Retina (tissue), 1 donor: ENCODE data around the gene TMEM53.

ENCODE experiments used
- DNase-seq: peaks from one replicate; pipeline ENCODE4 v3.0.0-alpha.2; 2016

Gene TMEM53

DNA sequence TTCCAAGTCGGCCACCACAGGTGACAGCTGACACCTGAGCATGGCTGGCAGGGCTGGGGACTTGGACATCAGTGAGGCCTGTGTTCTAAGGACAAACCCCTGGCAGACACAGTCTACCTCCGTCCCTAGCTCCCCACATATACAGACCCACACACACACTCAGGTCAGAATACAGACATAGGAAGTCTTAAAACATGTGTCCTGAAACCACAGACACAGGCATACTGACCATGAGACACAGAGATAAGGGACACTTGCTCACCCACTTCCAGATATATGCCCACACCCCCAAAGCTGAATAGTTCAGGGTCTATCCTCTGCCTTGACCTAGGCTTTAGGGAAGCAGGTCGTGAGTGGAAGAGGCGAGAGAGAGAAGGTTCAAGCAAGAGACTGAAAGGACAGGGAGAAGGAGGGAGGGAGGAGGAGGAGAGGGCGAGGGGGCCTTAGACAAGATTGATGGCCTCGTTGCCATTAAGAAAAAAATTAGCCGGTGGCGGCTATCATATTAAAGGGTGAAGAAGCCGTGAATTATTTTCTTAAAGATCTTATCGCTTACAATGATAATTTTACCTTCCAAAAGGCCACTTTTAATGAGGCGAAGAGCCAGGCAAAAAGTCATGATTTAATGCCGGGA is 49.9 kb downstream of the TMEM53 start:
- DNase-seq, result no peak

DNA sequence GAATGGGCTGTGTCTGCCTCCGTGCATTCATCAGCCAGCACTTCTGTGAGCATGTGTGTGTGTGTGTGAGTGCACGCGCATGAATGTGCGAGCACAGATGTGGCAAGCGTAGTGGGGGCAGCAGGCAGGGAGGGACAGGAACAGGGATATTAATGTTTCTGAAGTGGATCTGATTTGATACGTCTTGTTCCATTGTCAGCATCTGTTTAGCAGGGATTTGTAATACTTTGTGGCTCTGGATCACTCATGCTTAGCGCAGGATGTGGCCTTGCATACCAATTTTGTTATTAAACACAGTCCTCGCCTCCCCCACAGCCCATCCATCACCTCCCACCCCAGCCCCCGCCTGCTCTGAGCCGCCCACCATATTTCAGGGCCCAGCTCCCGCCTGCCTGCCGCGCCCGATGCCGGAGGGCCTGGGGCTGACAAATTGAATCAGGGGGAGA is 52.4 kb downstream of the TMEM53 start:
- DNase-seq, result no peak

DNA sequence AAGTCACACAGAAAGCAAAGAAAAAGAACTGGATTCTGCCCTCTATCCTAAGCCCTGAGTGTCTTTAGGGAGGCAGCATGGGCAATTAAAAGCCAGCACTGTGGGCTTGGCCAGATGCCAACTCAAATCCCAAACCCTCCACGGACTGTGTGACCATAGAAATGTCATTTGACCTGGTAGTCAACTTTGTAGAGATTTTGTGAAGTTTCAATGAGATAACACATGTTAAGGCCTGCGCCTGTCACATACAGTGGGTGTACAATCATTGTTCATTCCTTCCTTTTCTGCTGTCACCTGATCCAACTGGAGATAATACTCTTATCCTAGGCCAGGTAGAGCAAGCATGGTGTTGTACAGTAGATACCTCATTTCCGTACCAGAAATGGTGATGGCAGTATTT is 54.2 kb downstream of the TMEM53 start:
- no peak for DNase-seq

DNA sequence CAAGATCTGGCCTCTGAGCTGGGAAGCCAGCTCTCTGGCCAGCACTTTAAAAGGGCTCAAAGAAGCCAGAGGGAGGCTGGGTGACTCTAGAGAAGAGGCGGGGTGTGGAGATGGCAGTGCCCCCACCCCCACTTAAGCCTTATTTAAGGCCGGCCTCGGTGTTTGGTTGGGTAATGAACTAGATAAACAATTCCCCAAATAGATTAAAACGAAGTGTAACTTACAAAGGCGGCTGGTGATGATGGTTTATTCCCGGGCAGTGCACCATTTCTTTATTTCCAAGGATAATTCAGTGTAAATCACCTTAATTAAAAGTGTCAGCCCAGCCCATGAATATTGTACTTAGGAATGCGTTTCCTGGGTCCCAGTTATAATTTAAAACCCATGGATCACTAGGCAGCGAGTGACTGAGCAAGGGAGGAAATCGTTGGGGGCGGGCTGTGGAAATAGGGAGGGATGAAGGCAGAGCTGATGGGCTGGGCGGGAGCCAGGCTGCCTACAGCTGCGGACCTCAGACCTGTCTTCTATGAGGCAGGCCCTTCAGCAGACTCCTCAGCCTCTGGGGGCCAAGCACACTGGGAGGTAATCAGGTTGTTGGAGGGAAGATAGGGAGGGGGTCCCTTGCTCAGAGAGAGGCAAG is 54.9 kb downstream of the TMEM53 start:
- peak; percentile 56 for DNase-seq

DNA sequence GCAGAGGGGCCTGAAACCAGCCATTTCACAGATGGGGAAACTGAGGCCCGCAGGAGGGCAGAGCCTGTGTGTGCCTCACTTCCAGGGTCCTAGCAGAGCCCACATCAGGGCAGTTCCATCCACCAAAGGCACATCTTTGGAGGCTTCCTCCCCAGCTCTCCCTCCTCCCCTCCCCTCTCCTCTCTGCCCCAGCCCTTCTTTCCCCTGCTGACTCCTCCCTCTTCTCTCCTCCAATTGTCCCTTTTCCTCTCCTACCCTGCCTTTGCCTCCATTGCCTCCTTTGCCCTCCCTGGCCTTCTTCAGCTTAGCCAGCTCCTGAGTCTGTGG is 56.6 kb downstream of the TMEM53 start:
- DNase-seq, result no peak

DNA sequence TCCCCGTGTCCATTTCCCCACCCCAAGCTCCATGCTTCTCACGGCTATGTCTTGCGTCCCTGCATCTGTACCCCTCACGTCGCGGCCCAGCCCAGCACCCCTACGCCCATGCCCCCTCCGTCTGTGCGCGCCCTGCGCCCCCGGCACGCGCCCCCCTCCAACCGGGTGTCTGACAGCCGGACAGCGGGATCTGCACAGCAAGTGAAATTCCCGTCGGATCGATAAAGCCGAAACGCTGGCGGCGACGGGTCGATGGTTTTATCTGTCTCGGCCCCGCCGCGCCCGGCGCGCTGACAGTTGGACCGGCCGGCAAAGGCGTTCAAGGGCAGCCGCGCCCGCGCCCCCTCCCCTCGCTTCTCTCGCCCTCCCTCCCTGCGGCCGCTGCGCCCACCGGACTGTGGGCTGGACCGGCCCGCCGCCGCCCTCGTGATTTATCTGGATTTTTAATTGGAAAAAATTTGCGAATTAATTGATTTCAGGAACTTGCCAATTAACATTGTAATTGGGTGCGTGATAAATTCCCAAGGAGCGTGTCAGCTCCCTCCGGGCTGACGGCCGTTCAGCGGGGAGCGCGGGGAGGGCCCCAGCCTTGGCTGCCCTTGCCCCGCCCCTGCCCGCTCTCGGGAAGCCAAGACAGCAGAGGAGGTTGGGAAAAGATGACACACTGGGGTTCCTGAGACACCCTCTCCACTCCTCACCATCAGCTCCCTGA is 57.1 kb downstream of the TMEM53 start:
- peak; percentile 83 for DNase-seq

DNA sequence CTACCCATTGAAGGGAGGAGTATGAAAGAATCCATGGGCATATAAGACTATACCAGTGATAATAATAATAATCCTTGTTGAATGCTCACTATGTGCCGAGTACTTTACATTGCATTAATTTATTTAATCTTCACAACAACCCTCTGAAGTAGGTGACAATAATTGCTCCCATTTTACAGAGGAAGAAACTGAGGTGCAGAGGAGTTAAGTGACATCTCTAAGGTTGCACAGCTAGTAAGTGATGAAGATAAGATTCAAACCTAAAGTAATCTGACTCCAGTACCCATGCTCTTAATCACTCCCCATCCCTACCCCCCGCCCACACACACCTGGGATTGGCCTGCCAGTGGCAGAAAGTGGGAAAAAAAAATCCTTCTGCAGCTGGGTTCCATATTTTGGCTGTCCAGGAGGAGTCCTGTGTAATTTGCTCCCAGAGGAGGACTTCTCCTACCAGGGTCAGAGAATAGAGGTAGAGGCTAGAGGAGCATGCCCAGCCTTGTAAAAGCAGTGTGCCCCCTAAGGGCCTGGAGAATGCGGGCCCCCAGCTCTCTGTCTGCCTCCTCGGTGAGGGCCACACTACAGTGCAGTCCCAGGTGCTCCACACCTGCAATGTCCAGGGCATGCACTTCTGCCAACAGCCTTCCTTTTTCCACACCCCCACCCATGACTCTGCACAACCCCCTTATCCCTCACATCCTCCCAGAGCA is 57.8 kb downstream of the TMEM53 start:
- DNase-seq, result peak; percentile 28

DNA sequence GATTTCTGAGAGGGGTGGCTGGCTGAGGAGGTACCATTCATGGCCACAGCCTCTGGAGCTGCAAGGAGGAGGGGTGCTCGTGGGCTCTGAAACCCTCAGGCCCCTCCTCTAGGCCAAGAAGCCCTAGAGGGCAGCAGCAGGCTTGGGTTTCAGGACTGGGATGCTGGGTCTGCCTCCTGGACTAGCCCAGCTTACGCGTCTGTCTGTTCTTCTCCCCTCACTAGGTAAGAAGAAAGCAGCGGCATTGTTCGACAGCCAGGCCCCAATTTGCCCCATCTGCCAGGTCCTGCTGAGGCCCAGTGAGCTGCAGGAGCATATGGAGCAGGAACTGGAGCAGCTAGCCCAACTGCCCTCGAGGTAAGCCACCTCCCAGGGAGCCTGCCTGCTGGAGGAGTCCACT is 60.3 kb downstream of the TMEM53 start:
- DNase-seq, result no peak

DNA sequence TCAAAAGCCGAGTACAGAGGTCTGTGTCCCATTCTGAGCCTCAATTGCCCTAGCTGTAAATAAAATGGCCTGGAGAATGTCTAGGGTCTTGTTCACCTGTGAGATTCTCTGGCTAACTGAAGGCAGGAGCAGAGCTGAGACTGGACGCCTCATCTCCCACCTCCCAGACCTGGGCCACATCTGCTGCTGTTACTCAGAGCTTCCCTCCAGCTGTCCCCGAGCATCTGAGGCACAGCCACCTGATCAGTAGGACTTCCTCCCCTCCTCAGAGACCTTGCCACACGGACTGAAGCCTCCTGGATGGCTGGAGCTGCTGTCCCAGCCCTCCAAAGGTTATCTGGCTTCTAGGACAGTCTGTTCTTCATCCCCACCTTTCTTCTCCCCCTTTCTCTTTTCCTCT is 62.4 kb downstream of the TMEM53 start:
- DNase-seq, result no peak

DNA sequence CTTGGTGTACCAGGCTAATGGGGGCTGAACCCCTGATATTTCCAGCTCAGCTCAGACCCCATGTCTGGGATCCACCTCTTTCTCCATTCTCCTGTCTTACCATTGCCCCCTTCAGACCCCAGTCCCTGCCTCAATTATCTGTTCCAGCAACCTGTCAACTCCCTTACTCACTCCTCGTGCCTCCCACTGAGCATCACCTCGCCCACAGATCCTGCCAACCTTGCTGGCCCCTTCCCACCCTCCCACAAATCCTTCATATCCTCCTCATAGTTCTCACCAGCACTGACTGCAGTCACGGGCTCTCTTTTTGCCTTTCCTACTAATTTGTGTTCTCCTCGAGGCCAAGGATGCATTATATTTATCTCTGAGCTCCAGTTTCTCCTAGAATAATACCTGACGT is 62.9 kb downstream of the TMEM53 start:
- DNase-seq, result no peak

DNA sequence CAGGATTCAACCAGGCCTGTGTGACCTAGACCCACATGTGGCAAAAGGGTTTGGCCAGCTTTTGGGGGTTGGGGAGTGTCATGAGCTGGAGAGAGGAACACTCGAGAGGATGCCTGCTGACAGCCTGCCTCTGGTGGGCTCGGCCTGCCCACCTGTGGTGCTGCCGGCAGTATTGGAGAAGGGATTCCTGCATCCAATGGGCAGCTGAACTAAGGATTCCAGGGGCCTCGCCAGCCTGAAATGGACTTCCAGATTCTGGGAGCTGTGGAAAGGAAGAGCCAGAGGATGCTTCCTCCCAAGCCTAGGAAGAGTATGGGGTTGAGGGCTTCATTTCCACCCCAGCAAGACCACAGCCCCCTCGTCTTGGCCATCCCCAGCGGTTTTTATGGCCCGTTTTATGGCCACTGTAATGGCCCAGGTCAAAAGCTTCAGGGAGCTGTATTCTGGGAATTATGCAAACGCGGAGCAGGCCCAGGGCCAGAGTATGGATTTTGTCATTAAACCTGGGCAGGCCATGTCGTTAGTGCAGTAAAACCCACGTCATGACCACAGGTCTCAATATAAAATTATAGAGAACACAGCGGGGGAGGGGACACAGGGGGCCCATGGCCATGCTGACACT is 63.6 kb downstream of the TMEM53 start:
- DNase-seq, result no peak

DNA sequence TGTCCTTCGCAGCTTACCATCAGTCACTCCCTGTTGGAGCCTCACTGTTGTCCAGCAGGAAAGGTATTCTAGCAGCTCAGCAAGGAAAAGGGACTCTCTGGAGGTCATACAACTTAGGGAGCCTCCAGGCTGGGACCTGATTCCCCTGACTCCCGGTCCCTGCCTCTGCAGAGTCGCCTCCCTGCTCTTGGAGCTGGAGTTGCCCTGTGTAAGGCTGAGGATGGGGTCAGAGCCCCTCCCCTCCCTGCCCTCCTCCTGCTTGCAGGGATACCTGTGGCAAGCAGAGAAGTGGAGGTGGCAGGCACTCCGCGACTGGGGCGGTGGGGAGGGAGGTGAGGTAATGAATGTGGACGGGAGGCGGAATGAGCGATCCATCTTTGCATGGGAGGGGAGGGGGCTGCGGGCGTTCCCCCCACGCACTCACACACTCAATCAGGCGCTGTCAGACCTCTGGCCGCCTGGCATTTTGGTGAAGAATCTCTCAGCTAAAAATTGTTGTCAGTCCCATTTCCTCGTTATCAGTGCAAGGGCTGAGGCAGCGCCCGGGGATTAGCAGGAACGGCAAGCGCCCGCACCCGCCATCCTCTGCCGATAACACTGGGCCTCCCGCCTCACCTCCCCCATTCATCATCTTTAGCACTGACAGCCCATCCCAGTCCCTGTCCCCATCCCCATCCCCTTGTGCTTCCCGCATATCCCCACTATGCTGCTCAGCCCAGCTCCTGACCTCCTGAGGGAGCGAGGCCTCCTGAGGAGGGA is 64.3 kb downstream of the TMEM53 start:
- DNase-seq, result no peak

DNA sequence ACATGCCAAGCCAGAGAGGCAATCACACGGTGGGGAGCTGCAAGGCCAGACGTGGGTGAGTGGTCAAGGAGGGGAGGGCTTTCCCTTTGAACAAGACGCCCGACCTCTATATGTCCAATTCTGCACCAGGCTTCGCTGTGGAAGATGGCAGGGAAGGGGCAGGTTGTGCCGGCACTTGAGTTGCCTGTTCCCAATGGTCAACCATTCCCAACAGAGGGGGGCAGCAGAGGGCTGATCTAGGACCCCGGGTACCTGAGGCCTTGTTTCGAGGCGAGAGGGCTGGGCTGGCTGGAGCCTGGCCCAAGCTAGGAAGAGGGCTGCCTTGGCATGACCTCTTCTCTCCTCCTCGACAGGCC is 64.9 kb downstream of the TMEM53 start:
- DNase-seq, result peak; percentile 70

DNA sequence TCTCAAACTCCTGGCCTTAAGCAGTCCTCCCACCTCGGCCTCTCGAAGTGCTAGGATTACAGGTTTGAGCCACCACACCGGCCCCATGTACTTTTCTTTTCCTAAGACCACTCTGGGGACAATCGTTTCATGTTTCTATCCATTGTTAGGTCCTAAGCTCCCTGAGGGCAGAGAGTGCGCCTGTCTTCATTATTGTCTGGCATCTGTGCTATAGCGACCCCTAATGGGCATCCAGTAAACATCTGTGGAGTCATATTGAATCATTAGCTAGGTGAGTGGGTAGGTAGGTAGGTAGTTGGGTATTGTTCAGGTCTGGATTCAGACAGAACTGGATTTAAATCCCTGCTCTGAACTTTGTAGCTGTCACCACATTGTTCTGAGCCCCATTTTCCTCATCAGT is 66.1 kb downstream of the TMEM53 start:
- DNase-seq, result no peak

DNA sequence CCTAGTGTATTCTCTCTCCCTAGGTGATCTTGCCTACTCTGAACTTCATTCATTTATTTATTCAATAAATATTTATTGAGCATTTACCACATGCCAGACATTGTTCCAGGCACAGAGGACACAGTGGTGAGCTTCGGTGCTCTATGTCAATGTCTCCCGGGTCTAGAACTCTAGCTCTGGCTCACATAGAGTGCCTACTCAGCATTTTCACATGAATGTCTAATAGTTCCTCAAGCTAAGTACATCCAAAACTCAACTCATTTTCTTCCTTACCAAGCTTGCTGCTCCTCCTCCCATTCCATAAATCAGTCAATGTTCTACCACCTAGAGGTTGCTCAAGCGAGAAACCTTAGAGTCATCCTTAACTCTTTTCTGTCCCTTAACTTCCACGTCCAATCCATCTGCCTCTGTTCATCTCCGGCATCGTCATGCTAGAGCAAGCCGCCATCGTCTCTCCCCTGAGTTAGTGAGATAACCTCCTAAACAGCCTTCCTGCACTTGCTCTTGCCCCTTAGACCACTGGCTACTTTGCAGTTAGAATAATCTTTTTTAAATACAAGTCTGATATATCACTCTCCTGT is 67.5 kb downstream of the TMEM53 start:
- DNase-seq, result no peak

DNA sequence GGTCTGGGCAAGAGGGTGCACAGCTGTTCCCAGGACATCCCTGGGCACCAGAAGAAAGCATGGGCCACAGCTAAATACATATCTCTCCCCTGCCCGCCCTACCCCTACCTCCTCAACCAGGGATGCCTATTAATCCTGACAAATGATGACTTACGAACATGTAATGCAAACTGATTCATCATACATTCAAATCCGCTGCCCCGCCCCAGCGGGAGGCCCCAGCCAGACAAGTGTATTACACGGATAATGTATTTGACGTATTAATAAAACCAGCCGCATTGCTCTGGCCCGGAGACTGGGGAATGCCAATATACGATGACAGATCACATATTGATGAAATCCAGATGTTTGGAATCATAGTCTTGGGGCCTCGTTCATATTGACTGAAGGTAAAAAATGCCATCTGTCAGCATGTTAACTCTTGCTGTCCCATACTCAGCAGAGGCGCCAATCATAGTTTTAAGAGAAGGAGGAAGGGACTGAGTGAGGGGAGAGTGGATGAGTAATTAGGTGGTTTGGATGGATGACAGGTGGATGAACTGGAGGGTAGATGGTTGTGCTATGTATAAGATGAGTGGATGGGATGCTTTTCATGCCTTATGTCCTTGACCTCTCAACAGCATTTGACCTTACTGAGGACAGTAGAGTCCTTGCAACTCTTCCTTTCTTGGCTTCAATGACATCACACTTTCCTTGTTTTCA is 68.2 kb downstream of the TMEM53 start:
- DNase-seq, result no peak

DNA sequence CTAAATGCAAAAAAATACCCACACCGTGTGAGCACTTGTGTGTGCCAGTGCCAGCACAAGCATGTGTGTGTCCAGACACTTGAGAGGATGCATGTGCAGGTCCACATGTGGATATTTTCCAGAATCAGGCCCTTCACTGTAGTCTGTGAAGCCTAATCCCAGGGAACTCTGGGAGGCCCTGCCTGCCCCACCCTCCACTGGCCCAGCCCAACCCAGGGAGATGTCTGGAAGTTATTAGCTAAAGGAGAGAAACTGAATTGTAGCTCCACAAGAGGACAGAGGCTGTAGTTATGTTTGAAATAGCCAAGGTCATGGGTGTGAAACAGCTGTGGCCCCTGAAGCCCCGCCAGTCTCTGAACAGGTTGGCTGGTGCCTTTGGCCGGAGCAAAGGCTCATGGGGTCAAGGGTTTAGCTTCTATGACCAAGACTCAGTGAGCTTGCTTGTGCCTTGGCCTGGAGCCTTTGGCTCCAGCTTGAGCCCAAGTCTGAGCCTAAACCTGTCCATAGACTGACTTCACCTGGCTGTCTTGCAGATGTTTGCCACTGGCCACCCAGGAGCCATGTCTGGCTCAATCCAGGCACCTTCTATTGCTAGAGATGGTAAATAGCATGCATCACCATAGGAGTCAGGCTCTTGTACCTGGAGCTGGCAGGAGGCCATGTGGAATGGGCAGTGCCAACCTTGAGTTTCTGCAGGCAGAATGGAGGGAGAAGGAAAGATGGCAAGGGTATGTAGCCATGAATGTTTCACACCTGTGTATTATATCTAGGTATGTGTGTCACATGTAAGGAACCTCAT is 69.9 kb downstream of the TMEM53 start:
- no peak for DNase-seq

DNA sequence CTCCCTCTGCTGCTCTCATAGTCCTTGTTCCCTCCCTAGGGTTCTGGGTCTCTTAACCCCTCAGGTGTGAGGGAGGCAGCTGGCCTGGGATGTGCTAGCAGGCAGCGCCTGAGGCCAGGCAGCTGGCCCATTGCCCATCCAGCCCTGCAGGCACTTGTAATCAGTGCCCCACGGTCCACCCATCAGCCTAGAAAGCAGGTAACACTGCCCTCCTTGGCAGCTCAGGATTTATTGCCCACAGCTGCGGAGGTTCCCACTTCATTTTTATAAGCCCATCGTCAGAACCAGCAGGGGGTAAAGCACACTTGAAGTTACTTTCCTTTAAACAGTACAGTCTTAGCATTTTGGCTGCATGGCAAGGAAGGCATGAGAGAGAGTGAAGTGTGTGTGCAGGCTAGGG is 70.6 kb downstream of the TMEM53 start:
- DNase-seq, result peak; percentile 53
